ENCODE results near the gene CDH23.

The CDH23 gene

GRCh38 chr10:71432101-71432905, 35.6 kb downstream of the CDH23 start:
- Histone ChIP-seq H3K9me3 (ENCODE audit: control insufficient read depth, low read length) (no peaks in the 10 kb centered on the region), H3K36me3 (ENCODE audit: control insufficient read depth, insufficient read depth, low read length) (no peaks in the 10 kb centered on the region), H3K4me1 (ENCODE audit: control insufficient read depth, insufficient read depth, low read length) (peaks cover 8% of the 10 kb centered on the region), H3K27me3 (ENCODE audit: control insufficient read depth, insufficient read depth, low read length) (no peaks in the 10 kb centered on the region), H3K9ac (ENCODE audit: low read length) (no peak overlapping the region), H3K4me3 (ENCODE audit: low read length) (no peak overlapping the region)

GRCh38 chr10:71432956-71433767, 36.4 kb downstream of the CDH23 start:
- H3K27me3 ChIP-seq (ENCODE audit: control insufficient read depth, insufficient read depth, low read length), result no peaks in the 10 kb centered on the region
- H3K4me1 ChIP-seq (ENCODE audit: control insufficient read depth, insufficient read depth, low read length), result peaks cover 8% of the 10 kb centered on the region
- no peak overlapping the region for H3K4me3 ChIP-seq (ENCODE audit: low read length)
- no peaks in the 10 kb centered on the region for H3K9me3 ChIP-seq (ENCODE audit: control insufficient read depth, low read length)
- no peak overlapping the region for H3K9ac ChIP-seq (ENCODE audit: low read length)
- no peaks in the 10 kb centered on the region for H3K36me3 ChIP-seq (ENCODE audit: control insufficient read depth, insufficient read depth, low read length)

- peaks cover 8% of the 10 kb centered on the region for H3K4me1 ChIP-seq (ENCODE audit: control insufficient read depth, insufficient read depth, low read length)
- no peak overlapping the region for H3K9ac ChIP-seq (ENCODE audit: low read length)
- H3K4me3 ChIP-seq (ENCODE audit: low read length), result no peak overlapping the region
- no peaks in the 10 kb centered on the region for H3K27me3 ChIP-seq (ENCODE audit: control insufficient read depth, insufficient read depth, low read length)
- no peaks in the 10 kb centered on the region for H3K36me3 ChIP-seq (ENCODE audit: control insufficient read depth, insufficient read depth, low read length)
- no peaks in the 10 kb centered on the region for H3K9me3 ChIP-seq (ENCODE audit: control insufficient read depth, low read length)
Measured at GRCh38 chr10:71433768-71434744, 37.3 kb downstream of the CDH23 start.

- Histone ChIP-seq H3K9ac (ENCODE audit: low read length) (no peak overlapping the region), H3K4me1 (ENCODE audit: control insufficient read depth, insufficient read depth, low read length) (peaks cover 8% of the 10 kb centered on the region), H3K9me3 (ENCODE audit: control insufficient read depth, low read length) (no peaks in the 10 kb centered on the region), H3K27me3 (ENCODE audit: control insufficient read depth, insufficient read depth, low read length) (no peaks in the 10 kb centered on the region), H3K4me3 (ENCODE audit: low read length) (no peak overlapping the region), H3K36me3 (ENCODE audit: control insufficient read depth, insufficient read depth, low read length) (no peaks in the 10 kb centered on the region)
Measured at GRCh38 chr10:71434760-71435394, 38.2 kb downstream of the CDH23 start.

- H3K9me3 ChIP-seq (ENCODE audit: control insufficient read depth, low read length), result no peaks in the 10 kb centered on the region
- H3K9ac ChIP-seq (ENCODE audit: low read length), result no peak overlapping the region
- no peaks in the 10 kb centered on the region for H3K36me3 ChIP-seq (ENCODE audit: control insufficient read depth, insufficient read depth, low read length)
- peaks cover 8% of the 10 kb centered on the region for H3K4me1 ChIP-seq (ENCODE audit: control insufficient read depth, insufficient read depth, low read length)
- no peak overlapping the region for H3K4me3 ChIP-seq (ENCODE audit: low read length)
- H3K27me3 ChIP-seq (ENCODE audit: control insufficient read depth, insufficient read depth, low read length), result no peaks in the 10 kb centered on the region
Measured at GRCh38 chr10:71435571-71436267, 39.0 kb downstream of the CDH23 start.

GRCh38 chr10:71436268-71437125, 39.8 kb downstream of the CDH23 start:
- Histone ChIP-seq H3K4me3 (ENCODE audit: low read length) (no peak overlapping the region), H3K9me3 (ENCODE audit: control insufficient read depth, low read length) (no peaks in the 10 kb centered on the region), H3K9ac (ENCODE audit: low read length) (no peak overlapping the region), H3K27me3 (ENCODE audit: control insufficient read depth, insufficient read depth, low read length) (no peaks in the 10 kb centered on the region), H3K36me3 (ENCODE audit: control insufficient read depth, insufficient read depth, low read length) (no peaks in the 10 kb centered on the region), H3K4me1 (ENCODE audit: control insufficient read depth, insufficient read depth, low read length) (peaks cover 8% of the 10 kb centered on the region)

- Histone ChIP-seq H3K27me3 (ENCODE audit: control insufficient read depth, insufficient read depth, low read length) (peaks cover 1% of the 10 kb centered on the region), H3K9ac (ENCODE audit: low read length) (no peak overlapping the region), H3K4me1 (ENCODE audit: control insufficient read depth, insufficient read depth, low read length) (peaks cover 8% of the 10 kb centered on the region)
Measured at GRCh38 chr10:71437537-71438092, 40.9 kb downstream of the CDH23 start.

GRCh38 chr10:71438761-71439160, 42.0 kb downstream of the CDH23 start:
- no peaks in the 10 kb centered on the region for H3K9me3 ChIP-seq (ENCODE audit: control insufficient read depth, low read length)
- no peak overlapping the region for H3K9ac ChIP-seq (ENCODE audit: low read length)
- H3K27me3 ChIP-seq (ENCODE audit: control insufficient read depth, insufficient read depth, low read length), result peaks cover 5% of the 10 kb centered on the region
- H3K36me3 ChIP-seq (ENCODE audit: control insufficient read depth, insufficient read depth, low read length), result no peaks in the 10 kb centered on the region
- no peak overlapping the region for H3K4me3 ChIP-seq (ENCODE audit: low read length)
- peaks cover 8% of the 10 kb centered on the region for H3K4me1 ChIP-seq (ENCODE audit: control insufficient read depth, insufficient read depth, low read length)

More at GRCh38 chr10:71437537-71438092, 40.9 kb downstream of the CDH23 start:
- H3K36me3 ChIP-seq (ENCODE audit: control insufficient read depth, insufficient read depth, low read length), result no peaks in the 10 kb centered on the region
- no peaks in the 10 kb centered on the region for H3K9me3 ChIP-seq (ENCODE audit: control insufficient read depth, low read length)
- H3K4me3 ChIP-seq (ENCODE audit: low read length), result no peak overlapping the region

GRCh38 chr10:71439670-71440425, 43.1 kb downstream of the CDH23 start:
- H3K4me1 ChIP-seq (ENCODE audit: control insufficient read depth, insufficient read depth, low read length), result peaks cover 8% of the 10 kb centered on the region
- peaks cover 5% of the 10 kb centered on the region for H3K27me3 ChIP-seq (ENCODE audit: control insufficient read depth, insufficient read depth, low read length)
- H3K4me3 ChIP-seq (ENCODE audit: low read length), result no peak overlapping the region
- no peaks in the 10 kb centered on the region for H3K9me3 ChIP-seq (ENCODE audit: control insufficient read depth, low read length)
- no peaks in the 10 kb centered on the region for H3K36me3 ChIP-seq (ENCODE audit: control insufficient read depth, insufficient read depth, low read length)
- H3K9ac ChIP-seq (ENCODE audit: low read length), result no peak overlapping the region
